ENCODE data around the gene SPEM1. TPM values are rescaled to one million over a fixed set of nuclear protein-coding genes. Genes with fewer than 3 reads are reported as not detected.

SPEM1 gene
- total RNA-seq, 3 donors from 2014 or later (not counting 1 experiment from before 2014, with no cell fraction given) = not detected

- Histone ChIP-seq H3K27ac (ENCODE audit: low read length) (no peak overlapping the region), H3K4me1 (ENCODE audit: control insufficient read depth, insufficient read depth, low read length) (peaks cover 4% of the 10 kb centered on the region), H3K36me3 (ENCODE audit: control insufficient read depth, insufficient read depth, low read length) (no peaks in the 10 kb centered on the region), H3K9me3 (ENCODE audit: control insufficient read depth, insufficient read depth, low read length) (no peaks in the 10 kb centered on the region), H3K27me3 (ENCODE audit: control insufficient read depth, insufficient read depth, low read length) (no peaks in the 10 kb centered on the region), H3K4me3 (ENCODE audit: low read length) (no peak overlapping the region)
- Mint-ChIP-seq H3K9me3 (no peaks in the 10 kb centered on the region), H3K4me1 (peaks cover 0 to 12% of the 10 kb centered on the region in 2 donors), H3K27me3 (ENCODE audit: low read depth in 2 of 2) (peaks cover 6 to 19% of the 10 kb centered on the region in 2 donors), H3K27ac (no peak overlapping the region), H3K4me3 (no peak overlapping the region), H3K36me3 (no peaks in the 10 kb centered on the region)
- DNase-seq = no peak
- WGBS (ENCODE audit: insufficient coverage) = 90% methylated on average over 25 of the region's 25 CpGs
- intact Hi-C loops (cut with micrococcal nuclease) = no loop called here
- no peak for TF ChIP-seq CTCF (IDR thresholded peaks at IDR 0.05)
- no peak for ATAC-seq
Measured at GRCh38 chr17:7410634-7411426, 9.3 kb upstream of the SPEM1 start.

GRCh38 chr17:7411427-7411750, 8.7 kb upstream of the SPEM1 start:
- no peak for DNase-seq
- Mint-ChIP-seq H3K9me3 (no peaks in the 10 kb centered on the region), H3K27ac (no peak overlapping the region), H3K36me3 (no peaks in the 10 kb centered on the region), H3K4me3 (no peak overlapping the region), H3K27me3 (ENCODE audit: low read depth in 2 of 2) (peaks cover 6 to 16% of the 10 kb centered on the region in 2 donors), H3K4me1 (peaks cover 0 to 12% of the 10 kb centered on the region in 2 donors)
- no peak overlapping the region for H3K4me3 ChIP-seq (ENCODE audit: low read length)
- H3K36me3 ChIP-seq (ENCODE audit: control insufficient read depth, insufficient read depth, low read length) = no peaks in the 10 kb centered on the region
- no peak for ATAC-seq
- H3K4me1 ChIP-seq (ENCODE audit: control insufficient read depth, insufficient read depth, low read length) = peaks cover 4% of the 10 kb centered on the region
- H3K9me3 ChIP-seq (ENCODE audit: control insufficient read depth, insufficient read depth, low read length) = no peaks in the 10 kb centered on the region
- no peak overlapping the region for H3K27ac ChIP-seq (ENCODE audit: low read length)
- intact Hi-C loops (cut with micrococcal nuclease) = no loop called here
- 93% methylated on average over 8 of the region's 8 CpGs for WGBS (ENCODE audit: insufficient coverage)
- no peak for TF ChIP-seq CTCF (IDR thresholded peaks at IDR 0.05)
- H3K27me3 ChIP-seq (ENCODE audit: control insufficient read depth, insufficient read depth, low read length) = no peaks in the 10 kb centered on the region

- no peak overlapping the region for H3K4me3 ChIP-seq (ENCODE audit: low read length)
- peaks cover 3% of the 10 kb centered on the region for H3K4me1 ChIP-seq (ENCODE audit: control insufficient read depth, insufficient read depth, low read length)
- H3K36me3 ChIP-seq (ENCODE audit: control insufficient read depth, insufficient read depth, low read length) = no peaks in the 10 kb centered on the region
- H3K27ac ChIP-seq (ENCODE audit: low read length) = no peak overlapping the region
- H3K27ac Mint-ChIP-seq = no peak overlapping the region
- intact Hi-C loops (cut with micrococcal nuclease) = no loop called here
- no peaks in the 10 kb centered on the region for H3K36me3 Mint-ChIP-seq
- no peaks in the 10 kb centered on the region for H3K9me3 ChIP-seq (ENCODE audit: control insufficient read depth, insufficient read depth, low read length)
- peaks cover 6 to 11% of the 10 kb centered on the region in 2 donors for H3K27me3 Mint-ChIP-seq (ENCODE audit: low read depth in 2 of 2)
- WGBS (ENCODE audit: insufficient coverage) = 85% methylated on average over 6 of the region's 6 CpGs
- H3K4me1 Mint-ChIP-seq = peaks cover 0 to 4% of the 10 kb centered on the region in 2 donors
- no peak for ATAC-seq
- DNase-seq = no peak
- H3K27me3 ChIP-seq (ENCODE audit: control insufficient read depth, insufficient read depth, low read length) = no peaks in the 10 kb centered on the region
- no peaks in the 10 kb centered on the region for H3K9me3 Mint-ChIP-seq
- no peak overlapping the region for H3K4me3 Mint-ChIP-seq
- no peak for TF ChIP-seq CTCF (IDR thresholded peaks at IDR 0.05)
Measured at GRCh38 chr17:7413346-7413985, 6.7 kb upstream of the SPEM1 start.
